Cortex of kidney (tissue), 1 donor: ENCODE results near the gene NIF3L1.
"Not testable (repeated sequence)": the region's sequence is repeated elsewhere in the genome, so short reads cannot be mapped to it uniquely, and the experiment has no call there.

ENCODE experiments used
- DNase-seq: peaks from one replicate; lab custom pipeline; 2025; lab: John Stamatoyannopoulos, UW

The NIF3L1 gene

DNA sequence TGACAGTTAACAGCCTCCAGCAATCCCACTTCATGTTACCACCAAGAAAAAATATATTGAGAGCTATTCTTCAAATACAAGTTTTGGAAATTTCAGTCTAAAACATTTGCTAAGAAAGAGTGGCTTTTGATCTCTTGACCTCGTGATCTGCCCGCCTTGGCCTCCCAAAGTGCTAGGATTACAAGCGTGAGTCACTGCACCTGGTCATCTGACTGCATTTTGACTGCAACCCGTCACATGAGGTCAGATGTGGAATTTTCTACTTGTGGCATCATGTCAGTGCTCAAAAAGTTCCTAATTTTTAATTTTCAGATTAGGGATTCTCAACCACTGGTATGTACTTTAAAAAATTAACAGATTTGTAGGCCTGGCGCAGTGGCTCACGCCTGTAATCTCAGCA lies 15.6 kb upstream of the NIF3L1 start:
- no peak for DNase-seq

DNA sequence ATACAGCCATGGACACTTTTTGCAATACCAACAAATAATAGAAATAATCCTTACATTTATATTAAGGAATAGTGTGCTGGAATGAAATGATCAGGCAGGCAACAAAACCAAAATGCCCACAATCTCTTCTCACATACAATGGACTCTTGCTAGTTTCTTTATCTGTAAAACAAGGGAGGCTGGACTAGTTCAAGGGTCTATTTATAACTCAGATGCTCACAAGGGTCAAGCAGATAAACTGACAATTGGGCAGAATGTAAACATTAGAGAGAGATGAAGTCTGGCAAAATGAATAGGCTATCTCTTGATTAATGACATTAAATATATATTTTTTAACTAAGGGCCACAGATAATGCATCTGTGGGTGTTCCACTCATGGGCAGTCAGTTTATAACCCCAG lies 11.7 kb upstream of the NIF3L1 start:
- no peak for DNase-seq

GRCh38 chr2:200878289-200878880 lies 10.8 kb upstream of the NIF3L1 start:
- no peak for DNase-seq

DNA sequence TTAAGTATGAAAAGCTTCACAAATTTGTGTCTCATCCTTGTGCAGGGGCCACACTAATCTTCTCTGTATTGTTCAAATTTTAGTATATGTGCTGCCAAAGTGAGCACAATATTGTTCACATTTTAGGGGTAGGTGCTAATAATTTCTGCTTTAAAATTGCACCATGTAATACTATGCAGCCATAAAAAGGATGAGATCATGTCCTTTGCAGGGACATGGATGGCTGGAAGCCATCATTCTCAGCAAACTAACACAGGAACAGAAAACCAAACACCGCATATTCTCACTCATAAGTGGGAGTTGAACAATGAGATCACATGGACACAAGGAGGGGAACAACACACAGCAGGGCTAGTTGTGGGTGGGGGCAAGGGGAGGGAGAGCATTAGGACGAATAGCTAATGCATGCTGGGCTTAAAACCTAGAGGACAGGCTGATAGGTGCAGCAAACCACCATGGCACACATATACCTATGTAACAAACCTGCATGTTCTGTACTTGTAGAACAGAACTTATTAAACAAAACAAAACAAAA lies 7.4 kb upstream of the NIF3L1 start:
- not testable (repeated sequence) for DNase-seq

DNA sequence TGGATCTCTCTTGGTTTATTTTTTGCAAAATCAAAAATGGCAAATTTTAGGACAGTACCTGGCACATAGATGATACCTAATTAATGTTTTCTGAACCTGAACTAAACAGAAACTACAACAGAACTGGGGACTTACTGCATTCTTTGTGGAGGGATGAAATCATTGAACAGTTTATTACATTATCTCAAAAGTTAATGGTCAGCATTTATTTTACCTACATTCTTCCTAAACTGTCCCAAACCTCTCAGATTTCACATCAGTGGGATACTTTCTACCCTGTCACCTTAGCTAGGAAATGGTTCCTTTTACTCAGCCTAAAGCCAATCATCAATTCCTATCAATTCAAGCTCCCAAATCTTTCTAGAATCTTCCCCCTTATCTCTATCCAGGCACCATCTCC lies 10.3 kb downstream of the NIF3L1 start:
- no peak for DNase-seq

GRCh38 chr2:200901459-200902072 lies 12.4 kb downstream of the NIF3L1 start:
- DNase-seq = no peak

- no peak for DNase-seq
Measured at GRCh38 chr2:200905618-200906296, 16.6 kb downstream of the NIF3L1 start.

DNA sequence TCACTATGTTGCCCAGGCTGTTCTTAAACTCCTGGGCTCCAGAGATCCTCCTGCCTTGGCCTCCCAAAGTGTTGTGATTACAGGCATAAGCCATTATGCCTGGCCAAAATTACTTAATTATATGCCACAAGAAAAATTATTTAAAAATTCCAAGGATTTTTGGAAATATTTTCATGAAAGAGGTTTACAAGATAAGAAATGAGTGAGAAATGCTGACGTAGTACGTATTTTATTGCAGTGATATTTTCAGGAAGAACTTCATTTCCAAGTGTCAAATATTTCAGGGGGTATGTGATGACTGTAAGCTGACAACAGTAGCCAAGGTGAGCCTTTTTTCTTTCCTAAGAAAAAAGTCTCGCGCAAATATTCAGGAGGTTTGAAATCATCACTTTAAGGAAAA lies 20.8 kb downstream of the NIF3L1 start:
- DNase-seq = no peak

DNA sequence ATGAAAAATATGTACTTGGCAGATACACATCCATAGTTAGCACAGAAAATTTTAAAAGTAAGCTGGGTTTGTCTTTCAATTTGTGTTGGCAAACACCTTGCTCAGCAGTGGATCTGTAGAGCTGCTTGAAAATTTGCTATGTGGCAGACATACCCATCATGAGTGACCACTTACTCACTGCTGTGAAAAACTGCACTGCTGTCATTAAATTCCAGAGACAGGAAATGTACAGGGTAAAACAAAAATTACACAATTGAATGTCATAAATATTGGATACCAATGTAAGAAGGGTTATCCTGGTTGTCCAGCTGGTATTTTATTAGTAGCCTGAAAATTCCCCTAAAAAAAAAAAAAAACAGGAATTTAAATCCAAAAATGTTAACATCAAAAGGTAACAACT lies 24.5 kb downstream of the NIF3L1 start:
- no peak for DNase-seq

- DNase-seq = no peak
Measured at GRCh38 chr2:200922439-200922838, 33.3 kb downstream of the NIF3L1 start.

- DNase-seq = no peak
Measured at GRCh38 chr2:200929334-200930249, 40.4 kb downstream of the NIF3L1 start.

- no peak for DNase-seq
Measured at GRCh38 chr2:200930947-200931626, 41.9 kb downstream of the NIF3L1 start.

DNA sequence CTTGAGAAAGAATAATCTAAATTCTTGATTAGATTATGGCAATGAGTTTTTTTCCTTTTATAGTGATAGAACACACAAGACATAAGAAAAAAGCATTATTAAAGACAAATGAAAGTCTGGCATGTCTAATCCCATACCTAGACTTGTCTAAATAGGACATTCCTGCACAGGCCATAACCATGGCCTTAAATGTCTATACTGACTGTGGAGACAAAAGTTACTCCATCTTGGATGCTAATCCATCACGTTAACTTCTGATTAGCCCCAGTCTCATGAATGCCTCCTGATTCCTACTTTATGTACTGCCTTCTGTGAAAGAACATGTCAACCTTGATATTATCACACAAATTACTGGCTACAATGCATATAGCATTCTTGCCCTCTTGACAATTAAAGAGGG lies 50.7 kb downstream of the NIF3L1 start:
- DNase-seq = no peak

DNA sequence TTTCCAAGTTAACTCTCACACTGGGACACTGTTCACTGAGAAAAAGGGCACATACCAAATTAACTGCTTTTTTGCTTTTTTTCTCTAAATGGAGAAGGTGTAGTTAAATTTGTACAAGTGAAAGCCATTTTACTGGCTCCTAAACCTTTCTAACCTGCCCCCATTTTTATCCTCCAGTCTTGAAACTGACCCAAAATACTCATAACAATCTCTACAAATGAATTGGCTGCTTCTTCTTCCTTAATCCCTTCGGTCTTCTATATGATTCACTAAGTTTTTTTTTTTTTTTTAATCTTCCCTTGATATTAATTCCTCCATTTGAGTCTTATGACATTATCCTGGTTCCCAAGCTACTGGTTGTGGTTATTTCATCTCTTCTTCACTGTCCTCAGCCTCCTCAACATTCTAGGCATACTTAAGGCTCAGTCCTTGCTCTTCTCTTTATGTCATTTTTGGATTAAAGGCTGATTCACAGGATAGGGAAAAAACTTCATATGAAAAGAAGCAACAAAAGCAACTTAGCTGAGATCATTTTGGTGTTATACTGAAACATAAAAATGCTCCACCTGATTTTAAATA lies 54.4 kb downstream of the NIF3L1 start:
- DNase-seq = no peak

DNA sequence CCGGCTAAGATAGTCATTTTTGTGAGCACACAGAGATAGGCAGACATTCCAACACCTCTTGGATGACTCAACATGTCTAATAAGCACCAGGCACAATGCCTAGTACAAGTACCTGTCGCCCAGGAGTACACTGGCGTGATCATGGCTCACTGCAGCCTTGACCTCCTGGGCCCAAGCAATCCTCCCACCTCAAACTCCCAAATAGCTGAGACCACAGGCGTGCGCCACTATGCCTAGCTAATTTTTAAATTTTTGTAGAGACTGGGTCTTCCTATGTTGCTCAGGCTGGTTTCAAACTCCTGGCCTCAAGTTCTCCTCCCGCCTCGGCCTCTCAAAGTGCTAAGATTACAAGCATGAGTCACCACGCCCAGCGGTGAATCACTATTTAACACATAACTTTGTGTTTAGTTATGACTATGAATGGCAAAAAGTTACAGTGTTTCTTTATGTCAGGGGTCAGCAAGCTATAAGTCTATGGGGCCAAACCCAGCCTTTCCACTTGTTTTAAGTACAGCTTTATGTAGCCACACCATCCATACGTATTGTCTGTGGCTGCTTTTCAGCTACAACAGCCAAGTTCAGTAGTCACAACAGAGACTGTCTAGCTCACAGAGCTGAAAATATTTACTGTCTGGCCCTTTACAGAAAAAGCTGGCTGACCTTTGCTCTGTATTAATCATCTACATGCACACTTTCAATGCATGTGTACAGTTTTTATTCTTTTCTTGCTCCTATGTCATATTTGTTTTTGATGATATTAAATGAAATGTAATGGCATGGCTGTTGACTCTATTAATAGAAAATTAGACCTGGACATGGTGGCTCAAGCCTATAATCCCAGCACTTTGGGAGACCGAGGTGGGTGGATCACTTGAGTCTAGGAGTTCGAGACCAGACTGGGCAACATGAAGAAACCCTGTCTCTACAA lies 55.6 kb downstream of the NIF3L1 start:
- no peak for DNase-seq

DNA sequence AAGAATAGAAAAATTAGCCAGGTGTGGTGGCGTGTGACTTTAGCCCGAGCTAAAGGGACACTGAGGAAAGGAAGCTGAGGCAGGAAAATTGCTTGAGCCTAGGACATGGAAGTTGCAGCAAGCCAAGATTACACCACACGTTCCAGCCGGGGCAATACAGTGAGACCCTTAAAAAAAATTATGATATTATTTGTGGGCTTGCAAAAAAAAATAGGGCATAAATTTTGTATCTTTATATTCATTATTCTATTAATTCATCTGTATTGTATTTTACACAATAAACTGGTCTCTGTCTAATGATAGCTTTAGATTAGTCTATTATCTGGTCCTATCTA lies 56.2 kb downstream of the NIF3L1 start:
- no peak for DNase-seq

GRCh38 chr2:200950378-200950777 lies 61.2 kb downstream of the NIF3L1 start:
- DNase-seq = no peak
